ENCODE measurements around the gene HMOX1.

The HMOX1 gene

GRCh38 chr22:35407362-35407761 is 26.5 kb downstream of the HMOX1 start:
- peak; percentile 50 to 66 for DNase-seq

GRCh38 chr22:35409783-35410662 is 29.1 kb downstream of the HMOX1 start:
- peak; percentile 97 for DNase-seq

GRCh38 chr22:35410663-35411034 is 29.8 kb downstream of the HMOX1 start:
- no peak for DNase-seq

GRCh38 chr22:35411102-35411501 is 30.2 kb downstream of the HMOX1 start:
- peak; percentile 64 to 77 for DNase-seq

- DNase-seq, result no peak
Observed at GRCh38 chr22:35413624-35414023, 32.7 kb downstream of the HMOX1 start.

GRCh38 chr22:35417606-35418005 is 36.7 kb downstream of the HMOX1 start:
- no peak for DNase-seq

GRCh38 chr22:35418088-35418487 is 37.2 kb downstream of the HMOX1 start:
- DNase-seq, result no peak

GRCh38 chr22:35418731-35419130 is 37.8 kb downstream of the HMOX1 start:
- peak; percentile 6 to 35 for DNase-seq

GRCh38 chr22:35419756-35420155 is 38.9 kb downstream of the HMOX1 start:
- DNase-seq, result no peak

- no peak for DNase-seq
Observed at GRCh38 chr22:35421121-35421520, 40.2 kb downstream of the HMOX1 start.

- no peak for DNase-seq
Observed at GRCh38 chr22:35422145-35422544, 41.2 kb downstream of the HMOX1 start.

- no peak for DNase-seq
Observed at GRCh38 chr22:35422936-35423335, 42.0 kb downstream of the HMOX1 start.

- DNase-seq, result no peak
Observed at GRCh38 chr22:35424081-35424480, 43.2 kb downstream of the HMOX1 start.

- no peak for DNase-seq
Observed at GRCh38 chr22:35424761-35425160, 43.9 kb downstream of the HMOX1 start.

GRCh38 chr22:35425546-35425945 is 44.6 kb downstream of the HMOX1 start:
- DNase-seq, result no peak

GRCh38 chr22:35425971-35426800 is 45.3 kb downstream of the HMOX1 start:
- DNase-seq, result no peak

GRCh38 chr22:35426801-35427140 is 45.9 kb downstream of the HMOX1 start:
- no peak for DNase-seq

- peak; percentile 65 to 68 for DNase-seq
Observed at GRCh38 chr22:35430897-35431322, 50.0 kb downstream of the HMOX1 start.

GRCh38 chr22:35431483-35432227 is 50.8 kb downstream of the HMOX1 start:
- DNase-seq, result no peak

- no peak for DNase-seq
Observed at GRCh38 chr22:35432228-35432905, 51.5 kb downstream of the HMOX1 start.

GRCh38 chr22:35434061-35434710 is 53.3 kb downstream of the HMOX1 start:
- no peak for DNase-seq

- DNase-seq, result no peak
Observed at GRCh38 chr22:35435201-35435740, 54.4 kb downstream of the HMOX1 start.

All from inflammatory macrophage (primary cell).